A549 (cell line): ENCODE data around the gene ARPC5L. TPM values are rescaled to one million over a fixed set of nuclear protein-coding genes. Genes with fewer than 3 reads are reported as not detected.

ENCODE experiments used
- ATAC-seq, 2 experiments: fragments of 200-7000 bp in 1 of 2; fragments of >200 bp in 1 of 2; cut with Nextera tagmentation in 1 of 2; cut with Tn5 transposase in 1 of 2; 3 replicates each; pipeline versions ENCODE4 v1.8.0 to v1.9.1; 2018 to 2020; ENCODE audit warnings: mild to moderate bottlenecking in 1 of 2, moderate library complexity in 1 of 2
- CTCF ChIA-PET: fragments of 300-600 bp; sonication (Branson Sonifier 250); formaldehyde crosslinking; extraction: SDS; loops from one replicate; lab custom pipeline; 2021; ENCODE audit warnings: antibody characterized with exemption, inconsistent platforms; lab: Yijun Ruan, JAX
- POLR2A ChIA-PET: fragments of 350-600 bp; formaldehyde crosslinking; extraction: SDS; loops from one replicate; lab custom pipeline; 2021; ENCODE audit warnings: antibody characterized with exemption, inconsistent platforms; lab: Yijun Ruan, JAX
- DNase-seq, 2 experiments: peaks; one replicate each; pipeline versions ENCODE4 v3.0.0 to v3.0.0-alpha.2; 2011 to 2016; ENCODE audit warnings: low read depth in 1 of 2, low spot score in 1 of 2
- FAIRE-seq: peaks from 2 replicates; lab custom pipeline; 2011; peaks lifted over from hg19 to GRCh38; lab: Jason Lieb, UNC
- H3K27ac ChIP-seq, 2 experiments: fragments of >200 bp; sonication (Bioruptor Twin); formaldehyde crosslinking; 3 replicates each; pipeline ENCODE4 v1.5.1; 2016 to 2017
- H3K4me1 ChIP-seq: fragments of >200 bp; sonication (Bioruptor Twin); formaldehyde crosslinking; 3 replicates; pipeline ENCODE4 v1.6.1; 2016
- H3K4me2 ChIP-seq: fragments of >200 bp; sonication (Bioruptor Twin); formaldehyde crosslinking; 3 replicates; pipeline ENCODE4 v1.6.1; 2016
- H3K4me3 ChIP-seq: fragments of >200 bp; sonication (Bioruptor Twin); formaldehyde crosslinking; 3 replicates; pipeline ENCODE4 v1.5.1; 2016
- H3K9me3 ChIP-seq: fragments of >200 bp; sonication (Bioruptor Twin); formaldehyde crosslinking; 3 replicates; pipeline ENCODE4 v1.6.1; 2016
- BHLHE40 ChIP-seq: IDR thresholded peaks from 2 replicates; pipeline ENCODE4 v1.6.1; 2012; ENCODE audit warnings: low read depth, low read length, inconsistent platforms
- CBX2 ChIP-seq: fragments of 200-600 bp; sonication (generic); IDR thresholded peaks from 2 replicates; pipeline ENCODE4 v1.6.1; 2016; ENCODE audit warnings: low read depth, mild to moderate bottlenecking, borderline replicate concordance
- CBX8 ChIP-seq: fragments of 200-600 bp; sonication (generic); IDR thresholded peaks from 2 replicates; pipeline ENCODE4 v1.6.1; 2016
- CHD4 ChIP-seq: fragments of 200-600 bp; sonication (generic); IDR thresholded peaks from 2 replicates; pipeline ENCODE4 v1.6.1; 2016; ENCODE audit warnings: antibody characterized with exemption, mild to moderate bottlenecking, borderline replicate concordance
- E2F6 ChIP-seq: IDR thresholded peaks from 2 replicates; pipeline ENCODE4 v1.6.1; 2012; ENCODE audit warnings: low read depth, borderline replicate concordance
- EHF ChIP-seq: fragments of 250-450 bp; sonication (Bioruptor Pico); IDR thresholded peaks from 2 replicates; pipeline ENCODE4 v1.5.0; 2020; ENCODE audit warnings: mild to moderate bottlenecking
- ELK1 ChIP-seq: fragments of 150-350 bp; IDR thresholded peaks from 2 replicates; pipeline ENCODE4 v1.6.1; 2014; ENCODE audit warnings: low read depth, mild to moderate bottlenecking, low read length
- EP300 ChIP-seq, 2 experiments: fragments of >200 bp; sonication (Bioruptor Twin); formaldehyde crosslinking; IDR thresholded peaks; 2 replicates in 1 of 2; 3 replicates in 1 of 2; pipeline ENCODE4 v1.6.1; 2016 to 2017
- ESRRA ChIP-seq: fragments of 150-350 bp; IDR thresholded peaks from 2 replicates; pipeline ENCODE4 v1.6.1; 2014; ENCODE audit warnings: mild to moderate bottlenecking, low read length, borderline replicate concordance
- FOSB ChIP-seq: fragments of 250-450 bp; sonication (Bioruptor Pico); IDR thresholded peaks from 2 replicates; pipeline ENCODE4 v1.5.0; 2020; ENCODE audit warnings: mild to moderate bottlenecking, moderate library complexity
- FOSL2 ChIP-seq, 2 experiments: fragments of 450-650 bp in 1 of 2; fragments of >200 bp in 1 of 2; sonication (Bioruptor Twin) in 1 of 2; formaldehyde crosslinking; IDR thresholded peaks; 2 replicates each; pipeline versions ENCODE4 v1.5.0 to v1.6.1; 2016 to 2020; ENCODE audit warnings: mild to moderate bottlenecking in 1 of 2, moderate library complexity in 1 of 2
- GATA3 ChIP-seq: IDR thresholded peaks from 2 replicates; pipeline ENCODE4 v1.6.1; 2012; ENCODE audit warnings: borderline replicate concordance
- JUN ChIP-seq, 2 experiments: fragments of >200 bp; sonication (Bioruptor Twin); formaldehyde crosslinking; IDR thresholded peaks; 2 replicates in 1 of 2; 3 replicates in 1 of 2; pipeline ENCODE4 v1.6.1; 2016 to 2017
- JUNB ChIP-seq: fragments of >200 bp; sonication (Bioruptor Twin); formaldehyde crosslinking; IDR thresholded peaks from 2 replicates; pipeline ENCODE4 v1.6.1; 2016
- MAFK ChIP-seq: fragments of 450-650 bp; IDR thresholded peaks from 2 replicates; pipeline ENCODE4 v1.6.1; 2014; ENCODE audit not compliant: partially characterized antibody
- MAX ChIP-seq: IDR thresholded peaks from 2 replicates; pipeline ENCODE4 v1.6.1; 2012
- MAZ ChIP-seq: fragments of 150-350 bp; IDR thresholded peaks from 2 replicates; pipeline ENCODE4 v1.6.1; 2014; ENCODE audit warnings: antibody characterized with exemption, low read depth, low read length, borderline replicate concordance
- MYC ChIP-seq: IDR thresholded peaks from 2 replicates; pipeline ENCODE4 v1.6.1; 2012; ENCODE audit warnings: mild to moderate bottlenecking, inconsistent platforms, low read length, improper control_type of control experiment, borderline replicate concordance
- NPAS2 ChIP-seq: fragments of 250-450 bp; sonication (Bioruptor Pico); IDR thresholded peaks from 2 replicates; pipeline ENCODE4 v1.8.0; 2022; ENCODE audit warnings: mild to moderate bottlenecking, moderate library complexity, borderline replicate concordance
- PBX3 ChIP-seq: IDR thresholded peaks from 2 replicates; pipeline ENCODE4 v1.6.1; 2012
- PHF8 ChIP-seq: fragments of 200-600 bp; sonication (generic); IDR thresholded peaks from 2 replicates; pipeline ENCODE4 v1.6.1; 2016; ENCODE audit warnings: low read depth, mild to moderate bottlenecking, antibody characterized with exemption, moderate library complexity, borderline replicate concordance
- RAD21 ChIP-seq, 2 experiments: fragments of >200 bp in 1 of 2; sonication (Bioruptor Twin) in 1 of 2; formaldehyde crosslinking in 1 of 2; IDR thresholded peaks in 1 of 2; conservative IDR thresholded peaks in 1 of 2; 2 replicates in 1 of 2; 3 replicates in 1 of 2; pipeline ENCODE4 v1.6.1; 2012 to 2018; ENCODE audit warnings: inconsistent platforms in 1 of 2
- RARB ChIP-seq: fragments of 250-450 bp; sonication (Bioruptor Pico); IDR thresholded peaks from 2 replicates; pipeline ENCODE4 v1.8.0; 2021; ENCODE audit warnings: mild to moderate bottlenecking, moderate library complexity
- RCOR1 ChIP-seq: fragments of 150-350 bp; IDR thresholded peaks from 2 replicates; pipeline ENCODE4 v1.6.1; 2014; ENCODE audit warnings: antibody characterized with exemption, low read length, low read depth
- REST ChIP-seq: fragments of 200-600 bp; sonication (generic); IDR thresholded peaks from 2 replicates; pipeline ENCODE4 v1.6.1; 2016; ENCODE audit warnings: antibody characterized with exemption, mild to moderate bottlenecking, moderate library complexity
- RFX5 ChIP-seq: fragments of 450-650 bp; IDR thresholded peaks from 2 replicates; pipeline ENCODE4 v1.7.1; 2014; ENCODE audit warnings: antibody characterized with exemption, mild to moderate bottlenecking, moderate library complexity
- SMC3 ChIP-seq: fragments of >200 bp; sonication (Bioruptor Twin); formaldehyde crosslinking; IDR thresholded peaks from 3 replicates; pipeline ENCODE4 v1.6.1; 2018; ENCODE audit warnings: inconsistent platforms
- TFCP2L1 ChIP-seq: fragments of 250-450 bp; sonication (Bioruptor Pico); IDR thresholded peaks from 2 replicates; pipeline ENCODE4 v1.5.0; 2021; ENCODE audit warnings: mild to moderate bottlenecking
- TP53 ChIP-seq: fragments of 250-450 bp; sonication (Bioruptor Pico); IDR thresholded peaks from 2 replicates; pipeline ENCODE4 v1.5.0; 2021; ENCODE audit warnings: mild to moderate bottlenecking, moderate library complexity
- ZFP36 ChIP-seq: fragments of 450-650 bp; IDR thresholded peaks from 2 replicates; pipeline ENCODE4 v1.6.1; 2014; ENCODE audit warnings: borderline replicate concordance; ENCODE audit not compliant: partially characterized antibody
- ZNF302 ChIP-seq: fragments of 250-450 bp; sonication (Bioruptor Pico); IDR thresholded peaks from 2 replicates; pipeline ENCODE4 v1.9.0; 2021; ENCODE audit warnings: inconsistent platforms, mild to moderate bottlenecking, moderate library complexity
- WGBS: methylation state at CpG from one replicate; pipeline ENCODE4 v1.1.6; 2017; ENCODE audit errors: missing lambda C conversion rate; 5-methylcytosine and 5-hydroxymethylcytosine counted together
- polyA plus RNA-seq, 4 experiments: library from polyadenylated mRNA; depleted of rRNA in 3 of 4; stranded (reverse); fragments of >200 nt; fragmentation: RNase III in 1 of 4; extraction: RNeasy Plus Mini Kit Qiagen cat#74134 plus additional on column Dnase treatment in 1 of 4; gene quantifications; 2 replicates in 3 of 4; 3 replicates in 1 of 4; pipeline ENCODE4 v1.2.3, GENCODE V29; 2011 to 2017

Gene ARPC5L
- polyA plus RNA-seq, 2 of the 4 experiments (the other 2 are of a cell fraction) = 59.4 to 62.8 TPM

GRCh38 chr9:124812441-124812876 lies 49.5 kb upstream of the ARPC5L start:
- 32% methylated on average over 6 of the region's 6 CpGs for WGBS
- H3K4me1 ChIP-seq = peaks cover 41% of the 10 kb centered on the region
- peak; percentile 86 to 95 for DNase-seq
- H3K27ac ChIP-seq = peak overlapping the region; percentile 90 to 93
- peak; percentile 78 to 80 for ATAC-seq
- no peak for FAIRE-seq
- no peaks in the 10 kb centered on the region for H3K9me3 ChIP-seq
- no peak overlapping the region for H3K4me3 ChIP-seq
- TF ChIP-seq NPAS2 (CRISPR knock-in tag) = no peak
- TF ChIP-seq JUNB = 0 out of 2 replicates have a peak, but pooled peaks have one; percentile 45
- TF ChIP-seq GATA3 = peak; percentile 36; the same call in 1 of the 2 replicates
- peak in 1 of 2 experiments; percentile 17; a peak in 1 of 5 replicates for TF ChIP-seq EP300 (IDR thresholded peaks at IDR 0.05)
- TF ChIP-seq MAX = peak; percentile 57
- peak in 1 of 2 experiments; percentile 61; a peak in 1 of 5 replicates for TF ChIP-seq JUN (IDR thresholded peaks at IDR 0.05)
- no peak for TF ChIP-seq EHF (CRISPR knock-in tag)
- TF ChIP-seq E2F6 = no peak
- no peak for TF ChIP-seq BHLHE40
- no peak for TF ChIP-seq REST
- TF ChIP-seq RAD21 (conservative IDR thresholded peaks at IDR 0.05 in 1 of 2, IDR thresholded peaks at IDR 0.05 in 1 of 2) = 0 out of 5 replicates have a peak, but pooled peaks of 1 of the 2 experiments have one; percentile 1
- TF ChIP-seq SMC3 = 0 out of 3 replicates have a peak, but pooled peaks have one; percentile 7
- TF ChIP-seq PBX3 = no peak
- TF ChIP-seq CBX2 = no peak
- no peak for TF ChIP-seq ZNF302 (CRISPR knock-in tag)
- TF ChIP-seq CBX8 = no peak
- no peak for TF ChIP-seq FOSB
- TF ChIP-seq PHF8 = no peak
- no peak for TF ChIP-seq ESRRA
- TF ChIP-seq MAZ = no peak
- no peak for TF ChIP-seq CHD4
- TF ChIP-seq MAFK = no peak
- TF ChIP-seq FOSL2 (IDR thresholded peaks at IDR 0.05) = peak; percentile 67
- TF ChIP-seq FOSL2 (CRISPR knock-in tag; IDR thresholded peaks at IDR 0.05) = peak; percentile 84
- TF ChIP-seq RARB (CRISPR knock-in tag) = no peak
- no peak for TF ChIP-seq RCOR1
- no peak for TF ChIP-seq ZFP36
- no peak for TF ChIP-seq TFCP2L1 (CRISPR knock-in tag)
- TF ChIP-seq ELK1 = no peak
- TF ChIP-seq TP53 (CRISPR knock-in tag) = no peak
- TF ChIP-seq MYC = no peak
- no peak for TF ChIP-seq RFX5
- CTCF ChIA-PET = interaction anchor here (2.0 to 40.0 kb wide), 5 partner anchors 18 to 48 kb away, joined by 4 to 785 read pairs (median 45); partner anchors contain the start of genes NR6A1, OLFML2A and WDR38
- POLR2A ChIA-PET = interaction anchor here (1.5 kb wide), 1 partner anchor 41 kb away, joined by 4 read pairs; the partner anchor contains the start of gene NR6A1
- peak overlapping the region; percentile 78 for H3K4me2 ChIP-seq
